T-helper 1 cell (primary cell): ENCODE measurements around the gene AARS2.

Source experiments
- DNase-seq, 5 donors: peaks; one replicate each; pipeline ENCODE4 v3.0.0-alpha.2; 2012 to 2020

The AARS2 gene

GRCh38 chr6:44275271-44275748 lies 37.8 kb downstream of the AARS2 start:
- no peak for DNase-seq

GRCh38 chr6:44273617-44274016 lies 39.5 kb downstream of the AARS2 start:
- no peak for DNase-seq

GRCh38 chr6:44272999-44273566 lies 40.1 kb downstream of the AARS2 start:
- DNase-seq = no peak

- DNase-seq = no peak
Measured at GRCh38 chr6:44272529-44272928, 40.6 kb downstream of the AARS2 start.

GRCh38 chr6:44271914-44272313 lies 41.2 kb downstream of the AARS2 start:
- no peak for DNase-seq

- no peak for DNase-seq
Measured at GRCh38 chr6:44271406-44271723, 41.8 kb downstream of the AARS2 start.

GRCh38 chr6:44270526-44271405 lies 42.4 kb downstream of the AARS2 start:
- DNase-seq = no peak

GRCh38 chr6:44269921-44270525 lies 43.1 kb downstream of the AARS2 start, which contains the start of gene TMEM151B:
TSS of gene TMEM151B (plus strand) at chr6:44270450. CDS start at chr6:44270743, 293 bp downstream.
- no peak for DNase-seq

GRCh38 chr6:44269178-44269920 lies 43.8 kb downstream of the AARS2 start:
- DNase-seq = no peak

GRCh38 chr6:44268095-44268628 lies 45.0 kb downstream of the AARS2 start:
- DNase-seq = peak in 2 of 5 donors; percentile 53 to 61

GRCh38 chr6:44267252-44267651 lies 45.9 kb downstream of the AARS2 start:
- no peak for DNase-seq

GRCh38 chr6:44266347-44266746 lies 46.8 kb downstream of the AARS2 start:
- no peak for DNase-seq

GRCh38 chr6:44265722-44266233 lies 47.4 kb downstream of the AARS2 start:
- no peak for DNase-seq

- peak; percentile 88 to 94 (median 94) for DNase-seq
Measured at GRCh38 chr6:44265007-44265721, 48.0 kb downstream of the AARS2 start, which contains the start of gene NFKBIE. TSS of gene NFKBIE (minus strand) at chr6:44265551. CDS start at chr6:44265346, 205 bp downstream.

GRCh38 chr6:44264154-44265006 lies 48.8 kb downstream of the AARS2 start:
- DNase-seq = peak in 2 of 5 donors; percentile 37 to 63

- DNase-seq = peak; percentile 35 to 44 (median 40)
Measured at GRCh38 chr6:44263354-44264100, 49.6 kb downstream of the AARS2 start.

- no peak for DNase-seq
Measured at GRCh38 chr6:44262467-44263353, 50.4 kb downstream of the AARS2 start.

GRCh38 chr6:44261581-44261980 lies 51.6 kb downstream of the AARS2 start:
- no peak for DNase-seq
